ENCODE measurements around the gene ITGA11.

GRCh38 chr15:68349151-68349550, 82.8 kb downstream of the ITGA11 start:
- TF ChIP-seq EZH2 (IDR thresholded peaks at IDR 0.05; ENCODE audit: low read depth, unreplicated experiment) (no peak), STAT1 (IDR thresholded peaks at IDR 0.05; ENCODE audit: unreplicated experiment) (no peak), EZH2phosphoT487 (IDR thresholded peaks at IDR 0.05; ENCODE audit: unreplicated experiment) (no peak), CTCF (conservative IDR thresholded peaks at IDR 0.05; ENCODE audit: low read depth in 2 of 2) (no peak), POLR2AphosphoS5 (IDR thresholded peaks at IDR 0.05; ENCODE audit: low read depth) (no peak), CREB1 (CRISPR knock-in tag; IDR thresholded peaks at IDR 0.05; ENCODE audit: low read depth) (no peak), NANOG (IDR thresholded peaks at IDR 0.05; ENCODE audit: borderline replicate concordance) (no peak), JUNB (IDR thresholded peaks at IDR 0.05; ENCODE audit: unreplicated experiment) (no peak), ZNF114 (CRISPR knock-in tag; IDR thresholded peaks at IDR 0.05) (no peak)
- TF ChIP-seq, protein P1, sequence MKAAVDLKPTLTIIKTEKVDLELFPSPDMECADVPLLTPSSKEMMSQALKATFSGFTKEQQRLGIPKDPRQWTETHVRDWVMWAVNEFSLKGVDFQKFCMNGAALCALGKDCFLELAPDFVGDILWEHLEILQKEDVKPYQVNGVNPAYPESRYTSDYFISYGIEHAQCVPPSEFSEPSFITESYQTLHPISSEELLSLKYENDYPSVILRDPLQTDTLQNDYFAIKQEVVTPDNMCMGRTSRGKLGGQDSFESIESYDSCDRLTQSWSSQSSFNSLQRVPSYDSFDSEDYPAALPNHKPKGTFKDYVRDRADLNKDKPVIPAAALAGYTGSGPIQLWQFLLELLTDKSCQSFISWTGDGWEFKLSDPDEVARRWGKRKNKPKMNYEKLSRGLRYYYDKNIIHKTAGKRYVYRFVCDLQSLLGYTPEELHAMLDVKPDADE (IDR thresholded peaks at IDR 0.05) = no peak
- TF ChIP-seq, protein P2, sequence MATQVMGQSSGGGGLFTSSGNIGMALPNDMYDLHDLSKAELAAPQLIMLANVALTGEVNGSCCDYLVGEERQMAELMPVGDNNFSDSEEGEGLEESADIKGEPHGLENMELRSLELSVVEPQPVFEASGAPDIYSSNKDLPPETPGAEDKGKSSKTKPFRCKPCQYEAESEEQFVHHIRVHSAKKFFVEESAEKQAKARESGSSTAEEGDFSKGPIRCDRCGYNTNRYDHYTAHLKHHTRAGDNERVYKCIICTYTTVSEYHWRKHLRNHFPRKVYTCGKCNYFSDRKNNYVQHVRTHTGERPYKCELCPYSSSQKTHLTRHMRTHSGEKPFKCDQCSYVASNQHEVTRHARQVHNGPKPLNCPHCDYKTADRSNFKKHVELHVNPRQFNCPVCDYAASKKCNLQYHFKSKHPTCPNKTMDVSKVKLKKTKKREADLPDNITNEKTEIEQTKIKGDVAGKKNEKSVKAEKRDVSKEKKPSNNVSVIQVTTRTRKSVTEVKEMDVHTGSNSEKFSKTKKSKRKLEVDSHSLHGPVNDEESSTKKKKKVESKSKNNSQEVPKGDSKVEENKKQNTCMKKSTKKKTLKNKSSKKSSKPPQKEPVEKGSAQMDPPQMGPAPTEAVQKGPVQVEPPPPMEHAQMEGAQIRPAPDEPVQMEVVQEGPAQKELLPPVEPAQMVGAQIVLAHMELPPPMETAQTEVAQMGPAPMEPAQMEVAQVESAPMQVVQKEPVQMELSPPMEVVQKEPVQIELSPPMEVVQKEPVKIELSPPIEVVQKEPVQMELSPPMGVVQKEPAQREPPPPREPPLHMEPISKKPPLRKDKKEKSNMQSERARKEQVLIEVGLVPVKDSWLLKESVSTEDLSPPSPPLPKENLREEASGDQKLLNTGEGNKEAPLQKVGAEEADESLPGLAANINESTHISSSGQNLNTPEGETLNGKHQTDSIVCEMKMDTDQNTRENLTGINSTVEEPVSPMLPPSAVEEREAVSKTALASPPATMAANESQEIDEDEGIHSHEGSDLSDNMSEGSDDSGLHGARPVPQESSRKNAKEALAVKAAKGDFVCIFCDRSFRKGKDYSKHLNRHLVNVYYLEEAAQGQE (IDR thresholded peaks at IDR 0.05; ENCODE audit: unreplicated experiment) = no peak

Measured in GM23338 (cell line).